Esophagus (tissue), 2 donors: ENCODE results near the gene ATXN2. TPM values are rescaled to one million over a fixed set of nuclear protein-coding genes. Genes with fewer than 3 reads are reported as not detected.
"Not testable (repeated sequence)": the region's sequence is repeated elsewhere in the genome, so short reads cannot be mapped to it uniquely, and the experiment has no call there.

Experiments
- H3K27ac ChIP-seq, 2 donors: one replicate each; pipeline ENCODE4 v1.5.1; 2013; ENCODE audit warnings: low read depth in 2 of 2, mild to moderate bottlenecking in 2 of 2, inconsistent platforms in 1 of 2, low read length in 1 of 2, moderate library complexity in 1 of 2
- H3K27me3 ChIP-seq, 2 donors: one replicate each; pipeline ENCODE4 v1.6.1; 2013; ENCODE audit warnings: low read length in 2 of 2, control low read depth in 1 of 2, mild to moderate bottlenecking in 1 of 2; ENCODE audit not compliant: insufficient read depth in 2 of 2, control insufficient read depth in 1 of 2
- H3K36me3 ChIP-seq, 2 donors: one replicate each; pipeline ENCODE4 v1.6.1; 2013; ENCODE audit warnings: low read length in 1 of 2; ENCODE audit not compliant: control insufficient read depth in 2 of 2, insufficient read depth in 2 of 2
- H3K4me1 ChIP-seq, 2 donors: one replicate each; pipeline ENCODE4 v1.6.1; 2013; ENCODE audit warnings: low read length in 1 of 2; ENCODE audit not compliant: control insufficient read depth in 2 of 2, insufficient read depth in 2 of 2
- H3K4me3 ChIP-seq, 2 donors: one replicate each; pipeline ENCODE4 v1.5.1; 2013; ENCODE audit warnings: low read length in 2 of 2, mild to moderate bottlenecking in 2 of 2, low read depth in 1 of 2, moderate library complexity in 1 of 2
- H3K9me3 ChIP-seq, 2 donors: one replicate each; pipeline ENCODE4 v1.6.1; 2013; ENCODE audit warnings: mild to moderate bottlenecking in 2 of 2, low read depth in 1 of 2, low read length in 1 of 2, moderate library complexity in 1 of 2; ENCODE audit not compliant: control insufficient read depth in 2 of 2, insufficient read depth in 1 of 2
- WGBS, 2 donors: extraction: QIAGEN DNeasy Blood & Tissue Kit; methylation state at CpG; one replicate each; pipeline ENCODE4 v1.1.7; 2013; 5-methylcytosine and 5-hydroxymethylcytosine counted together
- polyA plus RNA-seq, 2 donors: library from polyadenylated mRNA; stranded (reverse); fragments of 200-250 nt; gene quantifications; one replicate each; pipeline ENCODE4 v1.2.3, GENCODE V29; 2013
- donor health status: healthy with polysubstance abuse.
- donor health status: Bipolar disorder and iron deficiency.

Gene ATXN2
- polyA plus RNA-seq, 2 donors: 10.0 to 18.0 TPM

- WGBS, 2 donors: 94 to 95% methylated on average over 9 of the region's 9 CpGs
- H3K4me1 ChIP-seq: no peaks in the 10 kb centered on the region
- H3K4me3 ChIP-seq: no peak overlapping the region
- no peak overlapping the region for H3K27ac ChIP-seq
- no peaks in the 10 kb centered on the region for H3K36me3 ChIP-seq
- H3K27me3 ChIP-seq: no peaks in the 10 kb centered on the region
- H3K9me3 ChIP-seq: no peaks in the 10 kb centered on the region
Measured at GRCh38 chr12:111589601-111590000, 9.5 kb downstream of the ATXN2 start.

DNA sequence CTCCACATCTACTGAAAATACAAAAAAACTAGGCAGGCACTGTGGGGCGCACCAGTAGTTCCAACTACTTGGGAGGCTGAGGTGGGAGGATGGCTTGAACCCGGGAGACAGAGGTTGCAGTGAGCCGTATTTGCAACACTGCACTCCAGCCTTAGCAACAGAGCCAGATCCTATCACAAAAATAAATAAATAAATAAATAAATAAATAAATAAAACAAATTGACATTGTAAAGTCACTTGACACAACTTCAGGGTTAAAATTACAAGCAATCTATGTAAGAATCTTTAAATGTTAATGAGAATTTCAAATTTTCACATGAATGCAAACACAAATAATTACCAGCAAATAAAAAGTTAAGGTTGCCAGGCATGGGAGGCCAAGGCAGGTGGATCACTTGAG is 11.1 kb downstream of the ATXN2 start:
- Histone ChIP-seq H3K9me3 (no peaks in the 10 kb centered on the region), H3K27ac (no peak overlapping the region), H3K27me3 (no peaks in the 10 kb centered on the region), H3K4me3 (no peak overlapping the region), H3K4me1 (no peaks in the 10 kb centered on the region), H3K36me3 (no peaks in the 10 kb centered on the region)
- 93% methylated on average over 3 of the region's 3 CpGs for WGBS, 2 donors

GRCh38 chr12:111586986-111587385 is 12.1 kb downstream of the ATXN2 start:
- H3K36me3 ChIP-seq: no peaks in the 10 kb centered on the region
- 63 to 68% methylated on average over 4 of the region's 4 CpGs for WGBS, 2 donors
- H3K4me1 ChIP-seq: no peaks in the 10 kb centered on the region
- H3K4me3 ChIP-seq: no peak overlapping the region
- H3K9me3 ChIP-seq: no peaks in the 10 kb centered on the region
- H3K27me3 ChIP-seq: no peaks in the 10 kb centered on the region
- no peak overlapping the region for H3K27ac ChIP-seq

GRCh38 chr12:111585690-111586089 is 13.4 kb downstream of the ATXN2 start:
- peaks cover 0 to 5% of the 10 kb centered on the region in 2 donors for H3K4me1 ChIP-seq
- no peak overlapping the region for H3K4me3 ChIP-seq
- H3K36me3 ChIP-seq: no peaks in the 10 kb centered on the region
- no peaks in the 10 kb centered on the region for H3K9me3 ChIP-seq
- H3K27ac ChIP-seq: no peak overlapping the region
- WGBS, 2 donors: 91% methylated on average over 5 of the region's 5 CpGs
- no peaks in the 10 kb centered on the region for H3K27me3 ChIP-seq

GRCh38 chr12:111584959-111585358 is 14.2 kb downstream of the ATXN2 start:
- Histone ChIP-seq H3K4me3 (no peak overlapping the region), H3K9me3 (no peaks in the 10 kb centered on the region), H3K36me3 (no peaks in the 10 kb centered on the region), H3K27me3 (no peaks in the 10 kb centered on the region), H3K4me1 (peaks cover 0 to 5% of the 10 kb centered on the region in 2 donors), H3K27ac (no peak overlapping the region)
- WGBS, 2 donors: 52 to 68% methylated on average over 4 of the region's 4 CpGs

- H3K4me1 ChIP-seq, H3K36me3 ChIP-seq, H3K9me3 ChIP-seq, H3K4me3 ChIP-seq, H3K27ac ChIP-seq, H3K27me3 ChIP-seq: not testable (repeated sequence)
- WGBS, 2 donors: 95 to 98% methylated on average over 6 of the region's 6 CpGs
Measured at GRCh38 chr12:111583506-111583905, 15.6 kb downstream of the ATXN2 start.

DNA sequence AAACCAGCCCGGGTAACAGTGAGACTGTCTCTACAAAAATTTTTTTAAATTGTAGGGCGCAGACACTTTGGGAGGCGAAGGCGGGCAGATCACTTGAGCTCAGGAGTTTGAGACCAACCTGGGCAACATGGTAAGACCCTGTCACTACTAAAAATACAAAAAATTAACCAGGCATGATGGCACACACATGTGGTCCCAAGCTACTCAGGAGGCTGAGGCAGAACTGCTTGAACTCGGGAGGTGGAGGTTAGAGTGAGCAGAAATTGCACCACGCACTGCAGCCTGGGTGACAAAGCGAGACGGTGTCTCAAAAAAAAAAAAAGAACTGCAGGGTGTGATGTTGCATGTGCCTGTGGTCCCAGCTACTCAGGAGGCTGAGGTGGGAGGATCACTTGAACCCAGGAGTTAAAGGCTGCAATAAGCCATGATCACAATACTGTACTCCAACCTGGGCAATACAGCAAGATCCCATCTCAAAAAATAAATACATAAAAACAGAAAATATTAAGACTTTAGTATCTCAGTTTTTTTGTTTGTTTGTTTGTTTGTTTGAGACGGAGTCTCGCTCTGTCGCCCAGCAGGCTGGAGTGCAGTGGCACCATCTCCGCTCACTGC is 16.9 kb downstream of the ATXN2 start:
- Histone ChIP-seq H3K9me3 (no peaks in the 10 kb centered on the region), H3K27me3 (no peaks in the 10 kb centered on the region), H3K4me3 (no peak overlapping the region), H3K27ac (no peak overlapping the region), H3K36me3 (no peaks in the 10 kb centered on the region), H3K4me1 (peaks cover 2 to 10% of the 10 kb centered on the region in 2 donors)
- whole genome bisulfite sequencing, 2 donors: 95 to 96% methylated on average over 12 of the region's 12 CpGs

GRCh38 chr12:111581434-111582132 is 17.5 kb downstream of the ATXN2 start:
- Histone ChIP-seq H3K27me3 (no peaks in the 10 kb centered on the region), H3K36me3 (no peaks in the 10 kb centered on the region), H3K4me3 (no peak overlapping the region), H3K27ac (no peak overlapping the region), H3K4me1 (peaks cover 2 to 10% of the 10 kb centered on the region in 2 donors), H3K9me3 (no peaks in the 10 kb centered on the region)
- WGBS, 2 donors: 84 to 86% methylated on average over 15 of the region's 15 CpGs

DNA sequence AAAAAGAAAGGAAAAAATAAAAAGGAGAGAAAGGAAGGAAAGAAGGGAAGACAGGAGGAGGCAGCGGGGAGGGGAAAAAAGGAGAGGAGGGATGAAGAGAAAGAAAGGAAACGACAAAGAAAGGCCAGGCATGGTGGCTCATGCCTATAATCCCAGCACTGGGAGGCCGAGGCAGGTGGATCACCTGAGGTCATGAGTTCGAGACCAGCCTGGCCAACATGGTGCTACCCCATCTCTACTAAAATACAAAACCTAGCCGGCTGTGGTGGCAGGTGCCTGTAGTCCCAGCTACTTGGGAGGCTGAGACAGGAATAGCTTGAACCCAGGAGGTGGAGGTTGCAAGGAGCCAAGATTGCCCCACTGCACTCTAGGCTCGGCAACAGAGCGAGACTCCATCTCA is 18.4 kb downstream of the ATXN2 start:
- no peak overlapping the region for H3K27ac ChIP-seq
- H3K36me3 ChIP-seq: no peaks in the 10 kb centered on the region
- 94 to 97% methylated on average over 7 of the region's 7 CpGs for WGBS, 2 donors
- H3K27me3 ChIP-seq: no peaks in the 10 kb centered on the region
- no peak overlapping the region for H3K4me3 ChIP-seq
- peaks cover 2 to 10% of the 10 kb centered on the region in 2 donors for H3K4me1 ChIP-seq
- H3K9me3 ChIP-seq: no peaks in the 10 kb centered on the region

DNA sequence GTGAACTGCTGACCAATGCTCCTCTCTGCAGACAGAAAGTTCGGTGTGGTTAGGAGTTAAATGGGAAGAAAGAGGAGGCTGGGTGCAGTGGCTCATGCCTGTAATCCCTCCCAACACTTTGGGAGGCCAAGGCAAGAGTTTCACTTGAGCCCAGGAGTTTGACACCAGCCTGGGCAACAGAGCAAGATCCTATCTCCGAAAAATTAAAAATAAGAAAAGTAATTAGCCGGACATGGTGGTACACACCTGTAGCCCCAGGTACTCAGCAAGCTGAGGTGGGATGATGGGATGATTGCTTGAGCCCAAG is 19.0 kb downstream of the ATXN2 start:
- Histone ChIP-seq H3K36me3 (no peaks in the 10 kb centered on the region), H3K27ac (no peak overlapping the region), H3K4me1 (peaks cover 2 to 10% of the 10 kb centered on the region in 2 donors), H3K9me3 (no peaks in the 10 kb centered on the region), H3K27me3 (no peaks in the 10 kb centered on the region), H3K4me3 (no peak overlapping the region)
- 95 to 96% methylated on average over 3 of the region's 3 CpGs for WGBS, 2 donors
